HG03108 (cell line): ENCODE results near the gene HAUS7.

Source experiments
- ATAC-seq: cut with Tn5 transposase; IDR thresholded peaks from one replicate; pipeline ENCODE4 v1.9.1; 2021; ENCODE audit warnings: moderate library complexity; ENCODE audit not compliant: unreplicated experiment

HAUS7 gene

GRCh38 chrX:153499876-153500275, 29.5 kb upstream of the HAUS7 start:
- ATAC-seq: no peak

GRCh38 chrX:153499341-153499740, 29.0 kb upstream of the HAUS7 start:
- no peak for ATAC-seq

GRCh38 chrX:153498453-153498852, 28.1 kb upstream of the HAUS7 start:
- ATAC-seq: no peak

- ATAC-seq: no peak
Observed at GRCh38 chrX:153496590-153496959, 26.2 kb upstream of the HAUS7 start.

- no peak for ATAC-seq
Observed at GRCh38 chrX:153495903-153496589, 25.7 kb upstream of the HAUS7 start.

GRCh38 chrX:153495362-153495751, 25.0 kb upstream of the HAUS7 start:
- no peak for ATAC-seq

GRCh38 chrX:153494541-153495361, 24.4 kb upstream of the HAUS7 start, which contains the start of gene BGN:
TSS of gene BGN (plus strand) at chrX:153494980. CDS start at chrX:153504632, 9,652 bp downstream.
- ATAC-seq: no peak

GRCh38 chrX:153494061-153494460, 23.7 kb upstream of the HAUS7 start:
- ATAC-seq: no peak

GRCh38 chrX:153493085-153493484, 22.7 kb upstream of the HAUS7 start:
- ATAC-seq: no peak

- no peak for ATAC-seq
Observed at GRCh38 chrX:153492543-153492942, 22.2 kb upstream of the HAUS7 start.

GRCh38 chrX:153491918-153492317, 21.5 kb upstream of the HAUS7 start:
- no peak for ATAC-seq

- ATAC-seq: no peak
Observed at GRCh38 chrX:153491351-153491914, 21.1 kb upstream of the HAUS7 start.

GRCh38 chrX:153490217-153490930, 20.0 kb upstream of the HAUS7 start:
- no peak for ATAC-seq

- ATAC-seq: no peak
Observed at GRCh38 chrX:153488231-153488914, 18.0 kb upstream of the HAUS7 start.

GRCh38 chrX:153487590-153488071, 17.3 kb upstream of the HAUS7 start:
- ATAC-seq: no peak

- no peak for ATAC-seq
Observed at GRCh38 chrX:153486171-153486570, 15.8 kb upstream of the HAUS7 start.

GRCh38 chrX:153485396-153486080, 15.2 kb upstream of the HAUS7 start:
- no peak for ATAC-seq

GRCh38 chrX:153482376-153483015, 12.1 kb upstream of the HAUS7 start:
- no peak for ATAC-seq

- ATAC-seq: no peak
Observed at GRCh38 chrX:153481043-153481442, 10.7 kb upstream of the HAUS7 start.

GRCh38 chrX:153478746-153479145, 8.4 kb upstream of the HAUS7 start:
- ATAC-seq: no peak
